GM12878 (cell line): Measurements from ENCODE around the gene ZCCHC17. TPM values are rescaled to one million over a fixed set of nuclear protein-coding genes. Genes with fewer than 3 reads are reported as not detected.

Source experiments
- ATAC-seq: fragments of 200-7000 bp; cut with Tn5 transposase; 3 replicates; pipeline ENCODE4 v1.9.1; 2020; ENCODE audit warnings: mild to moderate bottlenecking, moderate library complexity
- BruUV-seq: library from RNA; stranded (reverse); fragments of 400-500 nt; replicated peaks from 2 replicates; lab custom pipeline; 2021; lab: Mats Ljungman, UMichigan
- CTCF ChIA-PET: fragments of 300-600 bp; sonication (Branson Sonifier 250); formaldehyde crosslinking; extraction: SDS; loops from one replicate; lab custom pipeline; 2021; ENCODE audit warnings: inconsistent platforms; lab: Yijun Ruan, JAX
- POLR2A ChIA-PET: fragments of 350-600 bp; formaldehyde crosslinking; extraction: SDS; loops from one replicate; lab custom pipeline; 2021; ENCODE audit warnings: inconsistent platforms; lab: Charles Lee
- RAD21 ChIA-PET: fragments of 300-600 bp; sonication (Branson Sonifier 250); formaldehyde crosslinking; loops from one replicate; lab custom pipeline; 2023; ENCODE audit warnings: antibody characterized with exemption; ENCODE audit not compliant: unreplicated experiment; lab: Charles Lee
- SMC1A ChIA-PET: fragments of 300-600 bp; sonication (Branson Sonifier 250); formaldehyde crosslinking; loops from one replicate; lab custom pipeline; 2023; ENCODE audit not compliant: unreplicated experiment, uncharacterized antibody; lab: Charles Lee
- DNase-seq: peaks from one replicate; pipeline ENCODE4 v3.0.0-alpha.2; 2011; ENCODE audit warnings: low read depth, low spot score
- FAIRE-seq: peaks from 3 replicates; lab custom pipeline; 2011; peaks lifted over from hg19 to GRCh38; lab: Jason Lieb, UNC
- H2AFZ ChIP-seq: 2 replicates; pipeline ENCODE4 v1.6.0; 2011; ENCODE audit warnings: low read depth, low read length, control low read depth; ENCODE audit not compliant: control insufficient read depth
- H3K27ac ChIP-seq: 2 replicates; pipeline ENCODE4 v1.5.1; 2011; ENCODE audit warnings: control low read depth; ENCODE audit not compliant: control insufficient read depth, insufficient read depth
- H3K27me3 ChIP-seq, 2 experiments: replicated peaks in 1 of 2; 2 replicates each; pipeline versions ENCODE4 v1.6.0 to v1.6.1; 2011; ENCODE audit warnings: low read length in 1 of 2; ENCODE audit not compliant: control insufficient read depth in 2 of 2, insufficient read depth in 2 of 2
- H3K36me3 ChIP-seq, 2 experiments: 2 replicates each; pipeline ENCODE4 v1.5.1; 2011; ENCODE audit warnings: low read length in 1 of 2; ENCODE audit not compliant: control insufficient read depth in 2 of 2, insufficient read depth in 2 of 2
- H3K4me1 ChIP-seq: 2 replicates; pipeline ENCODE4 v1.6.1; 2011; ENCODE audit warnings: mild to moderate bottlenecking, low read length, moderate library complexity, mixed read lengths; ENCODE audit not compliant: control insufficient read depth, insufficient read depth
- H3K4me2 ChIP-seq: 2 replicates; pipeline ENCODE4 v1.6.0; 2011; ENCODE audit warnings: control low read depth; ENCODE audit not compliant: control insufficient read depth, insufficient read depth
- H3K4me3 ChIP-seq: fragments of 200-600 bp; sonication (generic); 2 replicates; pipeline ENCODE4 v1.5.1; 2016
- H3K79me2 ChIP-seq: 2 replicates; pipeline ENCODE4 v1.6.0; 2011; ENCODE audit warnings: low read length; ENCODE audit not compliant: control insufficient read depth, insufficient read depth
- H3K9ac ChIP-seq: 2 replicates; pipeline ENCODE4 v1.8.0; 2011; ENCODE audit warnings: low read length, control low read depth, mixed read lengths; ENCODE audit not compliant: control insufficient read depth, insufficient read depth
- H3K9me3 ChIP-seq: replicated peaks from 3 replicates; pipeline ENCODE4 v1.5.1; 2011; ENCODE audit warnings: mild to moderate bottlenecking, low read length; ENCODE audit not compliant: control insufficient read depth, insufficient read depth
- H4K20me1 ChIP-seq: 2 replicates; pipeline ENCODE4 v1.6.0; 2011; ENCODE audit not compliant: control insufficient read depth, insufficient read depth
- GABPA ChIP-seq: IDR thresholded peaks from 2 replicates; pipeline ENCODE4 v1.6.1; 2014; ENCODE audit warnings: antibody characterized with exemption, low read depth, mild to moderate bottlenecking, inconsistent platforms
- KDM1A ChIP-seq: fragments of 200-600 bp; sonication (generic); IDR thresholded peaks from 2 replicates; pipeline ENCODE4 v1.6.1; 2016; ENCODE audit warnings: borderline replicate concordance
- MYC ChIP-seq: IDR thresholded peaks from 2 replicates; pipeline ENCODE4 v1.6.1; 2011; ENCODE audit warnings: mild to moderate bottlenecking, low read length, moderate library complexity, inconsistent platforms; ENCODE audit not compliant: insufficient read depth, insufficient replicate concordance, insufficient read length, severe bottlenecking
- NFIC ChIP-seq: IDR thresholded peaks from 2 replicates; pipeline ENCODE4 v1.6.1; 2012; ENCODE audit warnings: low read depth, mild to moderate bottlenecking, inconsistent platforms, low read length, moderate library complexity
- NR2C1 ChIP-seq: fragments of 450-650 bp; IDR thresholded peaks from 2 replicates; pipeline ENCODE4 v1.6.1; 2017; ENCODE audit warnings: antibody characterized with exemption, mild to moderate bottlenecking, moderate library complexity
- TAF1 ChIP-seq: IDR thresholded peaks from 2 replicates; pipeline ENCODE4 v1.6.1; 2011; ENCODE audit warnings: mild to moderate bottlenecking, low read depth, low read length, borderline replicate concordance
- WGBS: methylation state at CpG from one replicate; pipeline ENCODE4 v1.1.6; 2016; ENCODE audit warnings: low lambda C conversion rate; ENCODE audit not compliant: insufficient replicate concordance, insufficient coverage; ENCODE audit errors: missing lambda C conversion rate; 5-methylcytosine and 5-hydroxymethylcytosine counted together
- in situ Hi-C: fragments of 300-500 bp; cut with MboI; formaldehyde crosslinking; loops from 9 replicates; pipeline ENCODE4 v1.14.3; 2018; ENCODE audit warnings: mixed read lengths
- intact Hi-C: fragments of 100-400 bp; cut with micrococcal nuclease; formaldehyde crosslinking; loops from one replicate; pipeline ENCODE4 v1.14.2; 2022; ENCODE audit not compliant: unreplicated experiment
- polyA plus RNA-seq, 11 experiments: library from polyadenylated mRNA; depleted of rRNA in 4 of 11; unstranded in 6 of 11; stranded (reverse) in 5 of 11; fragments of >200 nt; fragmentation: Nextera tagmentation in 4 of 11; fragmentation: Illumina TruSeq in 1 of 11; extraction: Ambion mirVana in 4 of 11; extraction: Trizol in 1 of 11; gene quantifications; 1 replicate in 1 of 11; 2 replicates in 10 of 11; pipeline versions ENCODE4 v1.2.1 to v1.2.3, GENCODE V29; 2011 to 2016; ENCODE audit warnings: inconsistent platforms in 2 of 11, missing spikeins in 2 of 11, low read depth in 1 of 11
- total RNA-seq, 4 experiments: library from RNA; depleted of rRNA in 3 of 4; stranded (reverse); fragments of >200 nt in 3 of 4; fragmentation: Illumina TruSeq in 1 of 4; extraction: Trizol in 1 of 4; gene quantifications; 2 replicates each; pipeline versions ENCODE4 v1.2.1 to v1.2.3, GENCODE V29; 2013 to 2021
- TF ChIP-seq, protein P1 (sequence below): fragments of 450-650 bp; IDR thresholded peaks from 2 replicates; pipeline ENCODE4 v1.6.1; 2017; ENCODE audit warnings: mild to moderate bottlenecking, moderate library complexity

Gene ZCCHC17
- total and polyA plus RNA-seq, 10 of the 15 experiments (the other 5 are each of a cell fraction or from before 2014, with no cell fraction given) = 22.3 to 86.3 (median 47.0) TPM

DNA sequence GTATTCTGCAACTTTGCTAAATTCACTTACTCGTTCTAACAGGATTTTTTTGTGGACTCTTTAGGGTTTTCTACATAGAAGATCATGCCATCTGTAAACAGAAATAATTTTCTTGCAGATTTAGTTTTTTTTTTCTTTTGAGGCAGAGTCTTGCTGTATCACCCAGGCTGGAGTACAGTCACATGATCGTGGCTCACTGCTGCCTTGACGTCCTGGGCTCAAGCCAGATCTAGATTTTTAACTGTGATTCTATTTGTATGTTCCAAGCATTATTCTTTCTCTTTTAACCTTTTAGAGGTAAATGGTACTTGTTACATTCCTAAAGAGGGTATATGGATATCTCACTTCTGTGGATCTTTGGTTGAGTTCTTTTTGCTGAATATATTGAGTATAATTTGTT lies 57.5 kb downstream of the ZCCHC17 start:
- DNase-seq = no peak
- no TSS peak for BruUV-seq
- no peak for FAIRE-seq
- peaks cover 0 to 3% of the 10 kb centered on the region in 2 experiments; a peak in 2 of 4 replicates for H3K36me3 ChIP-seq
- no peaks in the 10 kb centered on the region for H3K9me3 ChIP-seq
- ChIA-PET RAD21 (no interaction called here), CTCF (no interaction called here), SMC1A (no interaction called here), POLR2A (no interaction called here)
- no peak overlapping the region for H3K4me2 ChIP-seq
- H3K4me3 ChIP-seq = no peak overlapping the region
- intact Hi-C loops = no loop called here
- no peak overlapping the region for H2AFZ ChIP-seq
- H3K79me2 ChIP-seq = no peaks in the 10 kb centered on the region
- 96% methylated on average over 3 of the region's 3 CpGs for WGBS
- no peak for TF ChIP-seq MYC
- TF ChIP-seq KDM1A = no peak
- TF ChIP-seq TAF1 = no peak
- no peak for TF ChIP-seq GABPA
- no peak for TF ChIP-seq NFIC
- TF ChIP-seq NR2C1 = no peak
- TF ChIP-seq, protein P1, sequence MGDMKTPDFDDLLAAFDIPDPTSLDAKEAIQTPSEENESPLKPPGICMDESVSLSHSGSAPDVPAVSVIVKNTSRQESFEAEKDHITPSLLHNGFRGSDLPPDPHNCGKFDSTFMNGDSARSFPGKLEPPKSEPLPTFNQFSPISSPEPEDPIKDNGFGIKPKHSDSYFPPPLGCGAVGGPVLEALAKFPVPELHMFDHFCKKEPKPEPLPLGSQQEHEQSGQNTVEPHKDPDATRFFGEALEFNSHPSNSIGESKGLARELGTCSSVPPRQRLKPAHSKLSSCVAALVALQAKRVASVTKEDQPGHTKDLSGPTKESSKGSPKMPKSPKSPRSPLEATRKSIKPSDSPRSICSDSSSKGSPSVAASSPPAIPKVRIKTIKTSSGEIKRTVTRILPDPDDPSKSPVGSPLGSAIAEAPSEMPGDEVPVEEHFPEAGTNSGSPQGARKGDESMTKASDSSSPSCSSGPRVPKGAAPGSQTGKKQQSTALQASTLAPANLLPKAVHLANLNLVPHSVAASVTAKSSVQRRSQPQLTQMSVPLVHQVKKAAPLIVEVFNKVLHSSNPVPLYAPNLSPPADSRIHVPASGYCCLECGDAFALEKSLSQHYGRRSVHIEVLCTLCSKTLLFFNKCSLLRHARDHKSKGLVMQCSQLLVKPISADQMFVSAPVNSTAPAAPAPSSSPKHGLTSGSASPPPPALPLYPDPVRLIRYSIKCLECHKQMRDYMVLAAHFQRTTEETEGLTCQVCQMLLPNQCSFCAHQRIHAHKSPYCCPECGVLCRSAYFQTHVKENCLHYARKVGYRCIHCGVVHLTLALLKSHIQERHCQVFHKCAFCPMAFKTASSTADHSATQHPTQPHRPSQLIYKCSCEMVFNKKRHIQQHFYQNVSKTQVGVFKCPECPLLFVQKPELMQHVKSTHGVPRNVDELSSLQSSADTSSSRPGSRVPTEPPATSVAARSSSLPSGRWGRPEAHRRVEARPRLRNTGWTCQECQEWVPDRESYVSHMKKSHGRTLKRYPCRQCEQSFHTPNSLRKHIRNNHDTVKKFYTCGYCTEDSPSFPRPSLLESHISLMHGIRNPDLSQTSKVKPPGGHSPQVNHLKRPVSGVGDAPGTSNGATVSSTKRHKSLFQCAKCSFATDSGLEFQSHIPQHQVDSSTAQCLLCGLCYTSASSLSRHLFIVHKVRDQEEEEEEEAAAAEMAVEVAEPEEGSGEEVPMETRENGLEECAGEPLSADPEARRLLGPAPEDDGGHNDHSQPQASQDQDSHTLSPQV = no peak
- H4K20me1 ChIP-seq = no peaks in the 10 kb centered on the region
- no peak overlapping the region for H3K9ac ChIP-seq
- no peak overlapping the region for H3K27ac ChIP-seq
- in situ Hi-C loops = no loop called here
- no peaks in the 10 kb centered on the region for H3K27me3 ChIP-seq
- no peaks in the 10 kb centered on the region for H3K4me1 ChIP-seq
- no peak for ATAC-seq
